K562 (cell line): Measurements from ENCODE around the gene COQ5. TPM values are rescaled to one million over a fixed set of nuclear protein-coding genes. Genes with fewer than 3 reads are reported as not detected.

Source experiments
- ATF1 ChIP-seq, 2 experiments: fragments of 450-650 bp in 1 of 2; IDR thresholded peaks; 2 replicates each; pipeline ENCODE4 v1.6.1; 2016; ENCODE audit warnings: missing compliant biosample characterization in 1 of 2, missing genetic modification characterization in 1 of 2
- CREB3L1 ChIP-seq: fragments of 450-650 bp; IDR thresholded peaks from 2 replicates; pipeline ENCODE4 v1.6.1; 2014; ENCODE audit warnings: low read depth, mild to moderate bottlenecking, moderate library complexity, borderline replicate concordance
- E2F3 ChIP-seq: fragments of 250-450 bp; sonication (Bioruptor Pico); IDR thresholded peaks from 2 replicates; pipeline ENCODE4 v1.4.0; 2020; ENCODE audit warnings: mild to moderate bottlenecking
- ELF4 ChIP-seq: fragments of 450-650 bp; formaldehyde crosslinking; IDR thresholded peaks from 2 replicates; pipeline ENCODE4 v1.4.0; 2022; ENCODE audit warnings: missing genetic modification characterization
- FOXA3 ChIP-seq, 2 experiments: fragments of 450-650 bp in 1 of 2; sonication (generic) in 1 of 2; formaldehyde crosslinking; IDR thresholded peaks in 1 of 2; conservative IDR thresholded peaks in 1 of 2; 2 replicates each; pipeline versions ENCODE4 v1.4.0 to v1.8.0; 2020 to 2022; ENCODE audit warnings: mild to moderate bottlenecking in 2 of 2, missing genetic modification reagents in 1 of 2
- GTF2B ChIP-seq: IDR thresholded peaks from 2 replicates; pipeline ENCODE4 v1.6.1; 2011; ENCODE audit not compliant: insufficient read length; ENCODE audit errors: extremely low read depth
- NBN ChIP-seq: fragments of 450-650 bp; IDR thresholded peaks from 2 replicates; pipeline ENCODE4 v1.6.1; 2016; ENCODE audit warnings: low read depth, mild to moderate bottlenecking
- POU5F1 ChIP-seq: fragments of 150-350 bp; IDR thresholded peaks from 2 replicates; pipeline ENCODE4 v1.6.1; 2014; ENCODE audit warnings: borderline replicate concordance, low read length, low read depth, mild to moderate bottlenecking; ENCODE audit not compliant: partially characterized antibody
- SFPQ ChIP-seq: fragments of 200-400 bp; formaldehyde crosslinking; IDR thresholded peaks from 2 replicates; pipeline ENCODE4 v1.6.1; 2017; ENCODE audit warnings: mild to moderate bottlenecking, low read depth, low read length, moderate library complexity
- SMARCE1 ChIP-seq: fragments of 450-650 bp; IDR thresholded peaks from 2 replicates; pipeline ENCODE4 v1.7.1; 2016; ENCODE audit warnings: mild to moderate bottlenecking
- YY1 ChIP-seq, 3 experiments: IDR thresholded peaks; 2 replicates each; pipeline ENCODE4 v1.6.1; 2011; ENCODE audit warnings: low read length in 2 of 3, mild to moderate bottlenecking in 2 of 3, moderate library complexity in 2 of 3, borderline replicate concordance in 1 of 3, control low read depth in 1 of 3, low read depth in 1 of 3; ENCODE audit not compliant: insufficient read depth in 3 of 3, insufficient replicate concordance in 2 of 3, control insufficient read depth in 1 of 3, insufficient read length in 1 of 3; ENCODE audit errors: extremely low read depth in 1 of 3
- ZNF318 ChIP-seq, 2 experiments: fragments of 450-650 bp; IDR thresholded peaks; 2 replicates each; pipeline ENCODE4 v1.6.1; 2016; ENCODE audit warnings: mild to moderate bottlenecking in 2 of 2, borderline replicate concordance in 1 of 2, low read depth in 1 of 2, moderate library complexity in 1 of 2
- ZNF507 ChIP-seq: conservative IDR thresholded peaks from 2 replicates; pipeline ENCODE4 v1.6.1; 2017; ENCODE audit warnings: missing genetic modification characterization, missing compliant biosample characterization
- polyA plus RNA-seq, 8 experiments: library from polyadenylated mRNA; depleted of rRNA in 4 of 8; stranded (reverse) in 5 of 8; unstranded in 3 of 8; fragments of >200 nt; fragmentation: Nextera tagmentation in 2 of 8; fragmentation: Illumina TruSeq in 1 of 8; extraction: Ambion mirVana in 2 of 8; extraction: Trizol in 1 of 8; gene quantifications; 2 replicates each; pipeline versions ENCODE4 v1.2.1 to v1.2.3, GENCODE V29; 2011 to 2014; ENCODE audit warnings: inconsistent platforms in 1 of 8, missing spikeins in 1 of 8
- total RNA-seq, 7 experiments: library from RNA; depleted of rRNA in 6 of 7; stranded (reverse); fragments of >200 nt in 6 of 7; fragmentation: Illumina TruSeq in 2 of 7; extraction: Trizol in 2 of 7; gene quantifications; 2 replicates each; pipeline versions ENCODE4 v1.2.1 to v1.2.3, GENCODE V29; 2011 to 2021; ENCODE audit warnings: low replicate concordance in 1 of 7

COQ5 gene
- total and polyA plus RNA-seq, 9 of the 15 experiments (the other 6 are each of a cell fraction or from before 2014, with no cell fraction given) = 19.2 to 59.7 (median 30.4) TPM

DNA sequence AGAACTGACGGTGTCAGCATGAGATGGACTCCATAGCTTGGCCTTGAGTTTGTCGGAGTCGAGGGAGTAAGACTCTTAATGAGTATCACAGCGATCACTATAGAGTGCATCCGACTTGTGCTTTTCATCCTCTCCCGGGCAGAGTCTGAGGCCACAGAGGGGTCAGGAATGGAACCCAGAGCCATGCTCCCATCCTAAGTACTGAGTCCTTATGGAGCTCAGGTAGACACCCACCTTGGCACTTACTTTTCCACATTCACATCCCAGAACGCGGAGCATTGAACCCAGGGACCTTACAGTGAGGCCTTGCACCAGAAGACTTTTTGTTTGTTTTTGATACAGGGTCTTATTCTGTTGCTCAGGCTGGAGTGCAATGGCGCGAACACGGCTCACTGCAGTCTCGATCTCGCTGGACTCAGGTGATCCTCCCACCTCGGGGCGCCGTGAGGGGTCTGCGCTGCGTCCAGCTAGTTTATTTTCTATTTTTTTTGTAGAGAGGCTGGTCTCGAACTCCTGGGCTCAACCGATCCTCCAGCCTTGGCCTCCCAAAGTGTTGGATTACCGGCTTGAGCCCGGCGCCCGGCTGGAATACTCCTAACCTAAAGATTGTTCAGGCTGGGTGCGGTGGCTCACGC lies 58.7 kb downstream of the COQ5 start (continued):
- TF ChIP-seq SFPQ = no peak
- TF ChIP-seq CREB3L1 = no peak
- TF ChIP-seq ATF1 (CRISPR knock-in tag; IDR thresholded peaks at IDR 0.05) = no peak
- no peak; the same call in 1 of the 2 replicates for TF ChIP-seq ATF1 (tag; IDR thresholded peaks at IDR 0.05)
- TF ChIP-seq FOXA3 (CRISPR knock-in tag; conservative IDR thresholded peaks at IDR 0.05 in 1 of 2, IDR thresholded peaks at IDR 0.05 in 1 of 2) = 0 out of 4 replicates have a peak, but pooled peaks of 1 of the 2 experiments have one; percentile 56
- no peak for TF ChIP-seq NBN
- TF ChIP-seq SMARCE1 = no peak
- no peak for TF ChIP-seq E2F3
- no peak for TF ChIP-seq ZNF318 (IDR thresholded peaks at IDR 0.05; ENCODE audit: borderline replicate concordance in 1 of 2, low read depth in 1 of 2)
- TF ChIP-seq ZNF507 (tag) = no peak
- no peak for TF ChIP-seq ELF4 (CRISPR knock-in tag)
- TF ChIP-seq GTF2B = no peak
- TF ChIP-seq POU5F1 = no peak
- no peak for TF ChIP-seq YY1 (IDR thresholded peaks at IDR 0.05; ENCODE audit: borderline replicate concordance in 1 of 3, control insufficient read depth in 1 of 3, extremely low read depth in 1 of 3, insufficient read depth in 3 of 3, insufficient read length in 1 of 3, insufficient replicate concordance in 2 of 3, low read depth in 1 of 3, low read length in 2 of 3)
